Measurements from ENCODE around the gene TMCO4.

TMCO4 gene

GRCh38 chr1:19775317-19775716, 24.4 kb downstream of the TMCO4 start:
- no peak for DNase-seq (ENCODE audit: low read depth)

GRCh38 chr1:19774180-19774785, 25.4 kb downstream of the TMCO4 start:
- no peak for DNase-seq (ENCODE audit: low read depth)

- no peak for DNase-seq (ENCODE audit: low read depth)
These were observed 26.2 kb downstream of the TMCO4 start for GRCh38 chr1:19773485-19773884.

GRCh38 chr1:19772053-19772452, 27.7 kb downstream of the TMCO4 start:
- DNase-seq (ENCODE audit: low read depth): no peak

GRCh38 chr1:19771350-19771749, 28.4 kb downstream of the TMCO4 start:
- DNase-seq (ENCODE audit: low read depth): no peak

- DNase-seq (ENCODE audit: low read depth): no peak
These were observed 29.1 kb downstream of the TMCO4 start for GRCh38 chr1:19770436-19771190.

- no peak for DNase-seq (ENCODE audit: low read depth)
These were observed 30.3 kb downstream of the TMCO4 start for GRCh38 chr1:19769211-19769932.

- DNase-seq (ENCODE audit: low read depth): no peak
These were observed 31.1 kb downstream of the TMCO4 start for GRCh38 chr1:19768353-19769210.

GRCh38 chr1:19765623-19766022, 34.1 kb downstream of the TMCO4 start:
- DNase-seq (ENCODE audit: low read depth): peak; percentile 93

GRCh38 chr1:19764848-19765247, 34.9 kb downstream of the TMCO4 start:
- peak; percentile 24 for DNase-seq (ENCODE audit: low read depth)

- DNase-seq (ENCODE audit: low read depth): no peak
These were observed 37.4 kb downstream of the TMCO4 start for GRCh38 chr1:19762175-19762779.

GRCh38 chr1:19759740-19760089, 40.0 kb downstream of the TMCO4 start:
- no peak for DNase-seq (ENCODE audit: low read depth)

- no peak for DNase-seq (ENCODE audit: low read depth)
These were observed 41.4 kb downstream of the TMCO4 start for GRCh38 chr1:19758227-19758830.

- DNase-seq (ENCODE audit: low read depth): no peak
These were observed 42.1 kb downstream of the TMCO4 start for GRCh38 chr1:19757641-19758040.

GRCh38 chr1:19756480-19756879, 43.2 kb downstream of the TMCO4 start:
- no peak for DNase-seq (ENCODE audit: low read depth)

- no peak for DNase-seq (ENCODE audit: low read depth)
These were observed 45.2 kb downstream of the TMCO4 start for GRCh38 chr1:19754482-19754881.

GRCh38 chr1:19752083-19752696, 47.5 kb downstream of the TMCO4 start:
- no peak for DNase-seq (ENCODE audit: low read depth)

GRCh38 chr1:19750882-19751276, 48.8 kb downstream of the TMCO4 start:
- DNase-seq (ENCODE audit: low read depth): no peak

- DNase-seq (ENCODE audit: low read depth): no peak
These were observed 49.4 kb downstream of the TMCO4 start for GRCh38 chr1:19750101-19750881.

GRCh38 chr1:19749685-19750084, 50.0 kb downstream of the TMCO4 start:
- no peak for DNase-seq (ENCODE audit: low read depth)

Data from HS-5 (cell line).